Superior temporal gyrus (tissue), 1 donor: ENCODE data around the gene PYGL.
"Not testable (repeated sequence)": the region's sequence is repeated elsewhere in the genome, so short reads cannot be mapped to it uniquely, and the experiment has no call there.

Experiments
- DNase-seq: peaks from one replicate; pipeline ENCODE4 v3.0.0-alpha.2; 2016; ENCODE audit errors: extremely low spot score

Gene PYGL

GRCh38 chr14:50955373-50956043 is 11.2 kb upstream of the PYGL start:
- DNase-seq, result peak; percentile 61

DNA sequence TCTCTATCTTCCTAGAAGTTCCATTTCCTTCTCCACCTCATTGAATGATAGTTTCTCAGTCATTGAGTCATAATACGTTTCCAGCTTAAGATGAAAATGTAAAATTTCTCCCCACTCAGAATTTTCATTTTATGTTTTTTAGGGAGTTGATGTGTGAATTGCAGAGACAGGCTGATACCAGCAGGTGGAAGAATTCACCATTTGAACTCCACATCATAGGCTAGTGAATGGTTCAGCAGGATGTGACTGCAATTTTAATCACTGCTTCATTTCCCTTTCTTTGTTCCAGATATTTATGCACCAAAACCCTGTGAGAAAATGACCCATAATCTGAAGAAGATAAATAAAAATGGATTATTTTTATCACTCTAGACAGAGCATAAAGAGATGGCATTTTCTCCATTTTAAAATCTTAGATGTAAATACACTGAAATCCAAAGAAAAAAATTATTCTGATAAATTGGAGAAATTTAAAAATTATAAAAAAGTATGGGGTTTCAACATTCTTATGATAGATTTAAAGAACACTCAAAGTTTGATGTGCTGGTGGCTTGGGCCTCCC is 10.6 kb upstream of the PYGL start:
- DNase-seq, result peak; percentile 86

GRCh38 chr14:50953502-50953901 is 9.2 kb upstream of the PYGL start:
- no peak for DNase-seq

DNA sequence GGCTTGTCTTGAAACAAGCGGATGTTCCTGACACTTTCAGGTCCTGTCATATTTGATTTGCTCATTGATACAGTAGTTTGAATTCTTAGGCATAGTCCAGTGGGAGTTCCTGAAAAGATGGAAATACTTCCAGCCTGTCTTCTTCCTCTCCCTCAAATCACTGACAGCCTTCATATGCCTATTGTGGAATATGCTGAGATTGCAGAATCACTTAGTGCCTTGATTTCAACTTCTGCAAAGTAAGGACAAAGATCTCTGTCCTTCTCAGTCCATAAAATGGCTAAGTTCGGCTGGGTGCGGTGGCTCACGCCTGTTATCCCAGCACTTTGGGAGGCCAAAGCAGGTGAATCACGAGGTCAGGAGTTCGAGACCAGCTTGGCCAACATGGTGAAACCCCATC is 6.7 kb upstream of the PYGL start:
- no peak for DNase-seq

DNA sequence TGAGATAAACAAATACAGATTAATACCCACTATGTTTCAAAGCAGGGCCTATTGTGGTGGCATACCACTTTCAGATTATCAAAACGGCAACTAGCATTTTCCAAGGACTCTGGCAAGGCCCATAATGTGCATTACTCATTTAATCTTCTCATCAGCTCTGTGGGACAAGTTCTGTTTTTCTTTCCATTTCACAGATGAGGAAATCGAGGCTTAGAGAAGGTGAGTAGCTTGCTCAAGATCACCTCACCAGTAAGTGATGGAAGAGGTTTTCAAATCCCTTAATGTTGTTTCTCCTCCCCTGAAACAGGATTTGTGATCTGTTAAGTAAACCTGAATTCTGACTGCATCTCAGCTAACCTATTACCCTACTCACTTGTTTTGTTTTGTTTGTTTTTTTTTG is 3.9 kb upstream of the PYGL start:
- no peak for DNase-seq

DNA sequence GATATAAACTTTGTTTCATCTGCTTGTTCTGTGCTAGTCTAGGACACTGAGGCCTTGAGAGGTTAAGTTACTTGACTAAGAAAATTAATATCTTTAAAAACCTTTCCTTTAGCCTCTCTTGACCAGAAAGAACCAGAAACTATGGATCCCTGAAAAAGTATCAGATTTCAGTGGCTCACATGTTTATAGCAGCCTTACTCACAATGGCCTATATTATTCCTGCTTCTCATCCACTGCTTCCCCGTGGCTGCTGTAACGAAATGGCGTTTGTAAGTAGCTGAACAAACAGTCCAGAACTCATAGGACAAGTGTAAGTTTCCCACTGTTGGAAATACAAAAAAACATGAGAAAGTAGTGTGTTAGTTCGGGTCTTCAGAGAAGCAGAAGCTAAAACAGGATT is 3.2 kb upstream of the PYGL start:
- no peak for DNase-seq

DNA sequence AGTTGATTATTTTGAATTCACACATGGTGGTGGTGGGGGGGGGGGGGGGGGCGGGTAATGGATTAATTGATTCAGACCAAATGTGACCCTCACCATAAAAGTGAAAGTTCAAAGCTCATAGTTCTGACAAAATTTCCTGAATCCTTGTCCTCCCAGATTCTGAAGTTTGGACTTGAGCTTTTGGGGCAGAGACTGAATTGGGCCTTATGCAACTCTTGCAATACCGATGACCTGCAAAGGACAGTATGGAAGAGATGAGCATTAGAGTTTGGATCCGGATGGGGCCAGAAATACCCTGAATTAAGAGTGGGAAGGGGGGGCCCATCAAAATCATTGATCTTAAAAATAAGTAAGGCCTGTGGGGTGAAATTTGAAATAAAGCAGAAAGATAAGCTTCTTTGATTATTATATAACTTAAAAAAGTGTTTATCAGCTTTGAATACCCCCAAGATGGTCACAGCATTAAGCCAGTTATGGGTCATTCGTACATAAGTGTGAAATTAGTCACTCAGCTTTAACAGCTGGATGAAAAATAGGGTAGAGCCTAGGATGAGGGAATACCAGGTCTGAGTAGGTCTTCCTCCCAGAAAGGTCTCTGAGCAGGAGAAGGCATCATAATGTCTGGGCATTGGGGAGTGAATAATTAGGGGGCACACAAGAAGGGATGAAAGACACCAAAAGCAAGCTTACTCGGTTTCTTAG is 2.1 kb upstream of the PYGL start:
- DNase-seq, result no peak

DNA sequence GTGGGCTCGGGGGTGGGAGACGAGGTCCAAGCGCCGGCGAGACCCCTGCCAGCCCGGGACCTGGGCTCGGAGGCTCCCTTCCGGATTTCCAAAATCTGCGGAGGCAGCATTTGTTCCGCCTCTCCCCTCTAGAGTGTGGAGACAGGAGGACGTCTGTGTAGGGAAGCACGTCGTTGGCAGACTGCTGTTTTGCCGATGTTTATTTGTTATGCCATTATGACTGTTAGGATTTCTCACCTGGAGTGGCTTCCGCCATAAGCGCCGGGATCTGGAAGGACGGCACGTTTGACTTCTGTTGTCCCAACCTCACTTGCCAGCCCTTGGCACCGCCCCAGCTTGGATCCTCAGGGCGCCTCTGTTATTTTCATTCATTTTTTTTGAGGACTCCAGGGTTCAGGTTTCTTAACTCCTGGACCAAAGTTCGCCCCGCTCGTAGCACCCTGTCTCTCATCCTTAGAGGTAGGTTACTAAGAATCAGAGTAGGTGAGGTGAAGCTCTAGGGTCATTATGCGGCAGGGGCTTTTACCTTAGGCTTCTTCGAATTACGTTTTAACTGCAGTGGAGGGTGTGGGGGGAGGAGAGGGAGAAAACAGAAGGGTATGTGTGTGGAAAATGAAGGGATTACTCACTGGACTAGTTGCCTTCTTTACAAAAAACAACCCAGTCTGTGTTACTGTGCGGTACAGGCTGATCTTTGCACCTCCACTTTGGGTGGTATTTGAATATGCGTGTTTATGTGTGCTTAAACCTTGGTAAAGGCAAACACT is 547 bp upstream of the PYGL start:
- DNase-seq, result no peak

DNA sequence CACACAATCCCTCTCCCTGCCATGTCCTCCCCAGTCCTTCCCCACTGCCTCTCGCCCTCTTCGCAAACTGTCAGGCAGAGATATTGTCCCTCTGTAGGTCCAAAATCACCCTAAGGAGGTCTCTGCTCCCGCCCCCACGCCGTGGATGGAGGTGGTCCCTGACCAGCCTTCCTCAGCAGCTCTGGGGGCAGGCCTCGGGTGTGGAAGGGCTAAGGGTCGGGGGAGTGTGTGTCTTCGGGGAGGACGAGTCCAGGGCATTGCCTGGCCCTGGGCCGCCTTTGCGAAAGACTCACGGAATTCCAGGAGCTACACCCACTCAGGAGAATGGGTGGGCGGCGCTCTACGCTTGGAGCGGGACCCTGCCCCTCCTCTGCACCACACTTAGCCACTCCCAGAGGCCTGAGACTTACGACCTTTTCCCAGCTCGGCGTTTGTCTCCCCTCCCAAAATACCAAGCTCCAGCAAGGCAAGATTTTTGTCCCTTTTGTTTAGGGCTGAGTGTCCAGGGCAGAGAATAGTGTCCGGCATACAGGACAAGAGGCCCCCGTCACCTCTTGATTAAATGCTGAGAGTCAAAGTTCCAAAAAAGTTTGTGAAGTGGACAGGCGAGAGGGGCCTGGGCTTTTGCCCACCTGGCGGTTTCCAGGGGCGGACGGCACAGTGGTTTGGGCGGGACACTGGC is 881 bp downstream of the PYGL start:
- DNase-seq, result no peak

DNA sequence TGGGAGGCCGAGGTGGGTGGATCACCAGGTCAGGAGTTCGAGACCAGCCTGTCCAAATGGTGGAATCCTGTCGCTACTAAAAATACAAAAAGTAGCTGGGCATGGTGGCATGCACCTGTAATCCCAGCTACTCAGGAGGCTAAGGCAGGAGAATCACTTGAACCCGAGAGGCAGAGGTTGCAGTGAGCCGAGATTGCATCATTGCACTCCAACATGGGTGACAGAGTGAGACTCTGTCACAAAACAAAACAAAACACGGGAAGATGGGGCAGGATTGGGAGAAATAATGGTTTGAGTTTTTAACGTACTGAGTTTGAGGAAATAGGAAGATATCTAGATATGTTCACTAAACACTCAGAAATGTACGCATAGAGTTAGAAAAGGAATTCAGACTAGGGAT is 2.6 kb downstream of the PYGL start:
- not testable (repeated sequence) for DNase-seq

DNA sequence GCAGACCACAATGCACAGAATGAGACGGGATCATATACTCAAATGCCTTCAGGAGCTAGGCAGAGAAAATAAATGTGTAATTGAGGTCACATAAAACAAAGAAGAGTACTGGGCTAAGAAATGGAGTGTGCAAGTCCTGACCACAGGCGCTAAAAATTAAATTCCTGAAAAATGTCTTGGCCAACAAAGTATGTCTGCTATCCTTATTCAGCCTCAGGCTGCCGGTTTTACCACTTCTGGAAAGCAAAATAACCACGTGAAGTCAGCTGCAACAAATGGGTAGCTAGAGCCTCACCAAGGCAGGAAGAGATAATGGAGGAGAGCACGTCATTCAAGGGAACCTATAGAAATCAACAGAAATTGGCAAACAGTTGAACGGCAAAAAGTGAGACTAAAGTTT is 3.1 kb downstream of the PYGL start:
- no peak for DNase-seq

DNA sequence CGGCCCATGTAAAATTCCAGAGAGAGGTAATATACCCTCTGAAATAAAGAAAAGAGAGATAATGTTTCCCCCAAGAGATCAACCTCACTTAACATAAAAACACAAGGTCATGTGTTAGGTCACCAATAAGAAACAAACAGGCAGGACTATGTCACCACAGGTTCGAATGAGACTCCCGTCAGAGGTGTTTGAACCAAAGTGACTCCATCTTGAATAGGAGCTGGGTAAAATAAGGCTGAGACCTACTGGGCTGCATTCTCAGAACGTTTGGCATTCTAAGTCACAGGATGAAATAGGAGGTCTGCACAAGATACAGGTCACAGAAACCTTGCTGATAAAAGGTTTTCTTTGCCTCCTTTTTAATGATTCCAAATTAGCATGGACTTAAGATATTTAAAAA is 6.5 kb downstream of the PYGL start:
- DNase-seq, result no peak

DNA sequence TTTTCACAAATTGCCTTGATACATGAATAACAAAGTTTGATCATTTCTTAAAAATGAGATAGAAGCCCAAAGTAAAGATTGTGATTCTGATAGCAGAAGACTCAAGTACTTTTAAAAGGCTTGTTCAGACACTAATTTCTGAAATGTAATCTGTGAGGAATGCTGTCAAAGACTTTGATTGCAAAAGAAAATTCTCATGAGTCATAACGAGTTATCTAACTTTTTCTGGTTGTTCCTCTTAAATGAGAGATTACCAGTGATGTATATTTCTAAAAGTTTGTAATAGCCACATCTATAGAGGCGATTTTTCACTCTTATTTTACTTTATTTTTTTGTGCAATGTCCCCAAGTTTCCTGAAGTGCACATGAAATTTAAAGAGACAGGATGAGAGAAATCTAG is 7.0 kb downstream of the PYGL start:
- DNase-seq, result no peak

DNA sequence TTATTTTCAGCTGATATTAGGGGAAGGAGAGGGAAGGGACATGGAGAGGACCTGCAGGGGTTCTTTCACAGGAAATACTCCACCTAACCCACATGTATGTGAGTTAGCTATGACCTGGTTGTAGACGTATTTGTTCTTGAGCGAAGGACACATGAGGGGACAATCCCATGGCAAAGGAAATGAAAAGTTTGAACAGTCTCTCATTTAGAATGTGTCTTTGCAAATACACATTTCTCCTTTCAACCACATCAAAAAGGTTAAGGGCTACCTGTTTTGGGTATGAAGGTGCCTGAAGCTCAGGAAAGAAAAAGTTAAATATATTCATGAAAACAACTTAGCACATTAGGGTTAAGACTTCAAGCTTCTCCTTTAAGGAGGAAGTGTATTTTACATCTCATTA is 7.4 kb downstream of the PYGL start:
- no peak for DNase-seq

GRCh38 chr14:50936016-50936340 is 8.3 kb downstream of the PYGL start:
- no peak for DNase-seq

- no peak for DNase-seq
Measured at GRCh38 chr14:50935126-50936015, 8.9 kb downstream of the PYGL start.

GRCh38 chr14:50932592-50933495 is 11.4 kb downstream of the PYGL start:
- no peak for DNase-seq

DNA sequence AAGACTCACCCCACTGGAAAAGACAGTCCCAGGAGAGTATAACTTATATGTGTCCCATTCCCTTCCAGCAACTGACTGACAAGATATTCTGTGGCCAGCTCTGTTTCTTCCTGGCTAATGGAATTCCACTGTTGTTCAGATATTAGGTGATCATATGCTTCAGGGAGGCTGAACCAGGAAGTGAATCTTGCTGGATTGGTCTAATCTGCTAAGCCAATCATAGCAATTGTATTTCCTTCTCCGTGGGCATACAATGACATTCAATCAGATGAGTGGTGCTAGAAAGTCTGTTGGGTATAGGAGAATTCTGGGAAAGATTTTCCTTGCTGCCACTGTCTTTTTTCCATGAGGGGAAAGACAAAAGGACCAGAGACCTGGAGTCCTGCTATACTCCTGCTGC is 12.1 kb downstream of the PYGL start:
- DNase-seq, result no peak

DNA sequence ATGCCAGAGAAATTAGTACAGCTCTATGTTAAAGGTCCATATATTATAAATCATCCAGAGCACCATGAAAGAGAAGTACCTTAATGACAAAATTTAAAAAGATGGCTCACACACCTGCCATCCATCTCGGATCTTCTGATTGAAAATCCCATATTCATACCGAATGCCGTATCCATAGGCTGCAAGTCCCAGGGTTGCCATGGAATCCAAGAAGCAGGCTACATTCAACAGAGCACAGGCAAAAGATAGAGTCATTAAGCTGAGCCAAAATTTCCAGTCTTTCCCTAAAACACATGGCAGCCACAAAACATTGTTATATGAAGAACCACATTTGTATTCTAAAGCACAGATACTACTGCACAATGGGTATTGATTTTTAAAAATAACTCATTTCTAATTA is 12.7 kb downstream of the PYGL start:
- no peak for DNase-seq

DNA sequence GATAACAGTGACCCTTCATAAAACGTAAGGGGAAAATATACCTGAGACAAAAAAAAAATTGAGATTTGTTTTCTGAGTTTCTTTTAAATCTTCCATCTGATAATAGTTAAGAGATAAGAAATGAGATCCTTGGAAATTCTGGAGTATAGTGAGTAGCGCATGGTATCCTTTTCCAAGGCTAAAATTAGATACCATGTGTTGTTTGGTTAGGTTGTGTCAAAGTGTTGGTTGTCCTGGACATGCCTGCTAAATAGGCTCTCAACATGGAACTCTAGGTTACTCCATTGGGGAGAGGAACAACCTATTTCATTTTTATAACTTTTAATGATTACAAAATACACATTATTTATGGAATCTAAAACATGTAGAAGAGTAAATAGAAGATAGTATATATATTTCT is 14.8 kb downstream of the PYGL start:
- DNase-seq, result no peak
